HG02588 (cell line): Measurements from ENCODE around the gene SIGLEC14.

ENCODE experiments used
- ATAC-seq: cut with Tn5 transposase; IDR thresholded peaks from one replicate; pipeline ENCODE4 v1.9.1; 2021; ENCODE audit warnings: mild to moderate bottlenecking, moderate library complexity; ENCODE audit not compliant: unreplicated experiment

SIGLEC14 gene

DNA sequence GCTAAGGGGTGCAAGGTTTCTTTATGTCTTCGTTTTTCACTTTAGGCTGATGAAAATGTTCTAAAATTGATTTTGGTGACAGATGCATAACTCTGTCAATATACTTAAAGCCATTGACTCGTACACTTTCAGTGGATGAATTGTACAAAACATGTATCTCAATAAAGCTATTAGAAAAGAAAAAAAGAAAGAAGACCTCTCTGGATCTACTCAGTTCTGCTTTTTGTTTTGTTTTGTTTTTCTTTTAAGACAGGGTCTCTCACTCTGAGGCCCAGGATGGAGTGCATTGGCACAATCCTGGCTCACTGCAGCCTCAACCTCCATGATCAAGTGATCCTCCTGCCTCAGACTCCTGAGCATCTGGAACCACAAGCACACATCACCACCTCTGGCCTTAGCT, 19.9 kb downstream of the SIGLEC14 start:
- no peak for ATAC-seq

DNA sequence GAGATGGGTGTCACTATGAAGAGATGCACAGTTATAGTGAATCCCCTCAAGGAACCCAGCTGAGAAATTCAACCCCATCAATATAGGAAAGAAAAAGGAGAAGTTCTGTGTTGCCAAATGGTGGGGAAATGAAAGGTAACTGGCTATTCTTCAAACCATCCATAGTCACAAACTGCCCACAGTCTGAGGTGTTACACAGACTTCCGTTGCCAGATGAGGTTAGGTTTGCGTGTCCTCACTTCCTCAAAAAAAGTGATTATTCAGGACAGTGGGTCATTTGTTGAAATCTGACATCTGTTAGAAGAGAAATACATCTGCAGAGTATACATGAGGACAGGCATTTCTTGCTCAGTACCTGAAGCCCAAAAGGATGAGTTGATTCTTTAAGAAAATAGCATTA, 25.4 kb downstream of the SIGLEC14 start:
- no peak for ATAC-seq

DNA sequence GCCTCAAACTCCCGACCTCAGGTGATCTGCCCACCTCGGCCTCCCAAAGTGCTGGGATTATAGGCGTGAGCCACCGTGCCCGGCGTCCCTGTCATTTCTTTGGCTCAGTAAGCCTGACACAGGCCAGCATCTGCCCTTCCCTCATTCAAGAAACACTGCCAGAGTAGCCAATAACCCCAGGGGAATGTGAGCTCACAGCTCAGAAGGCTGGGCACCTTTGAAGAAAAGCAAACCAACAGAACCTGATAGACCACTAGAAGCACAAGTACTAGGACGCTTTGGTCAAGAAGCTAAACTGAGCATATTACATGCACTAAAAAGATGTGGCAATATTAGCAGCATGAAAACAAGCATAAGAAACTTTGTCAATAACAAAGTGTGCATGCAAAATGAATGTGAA, 30.6 kb downstream of the SIGLEC14 start:
- ATAC-seq: no peak

DNA sequence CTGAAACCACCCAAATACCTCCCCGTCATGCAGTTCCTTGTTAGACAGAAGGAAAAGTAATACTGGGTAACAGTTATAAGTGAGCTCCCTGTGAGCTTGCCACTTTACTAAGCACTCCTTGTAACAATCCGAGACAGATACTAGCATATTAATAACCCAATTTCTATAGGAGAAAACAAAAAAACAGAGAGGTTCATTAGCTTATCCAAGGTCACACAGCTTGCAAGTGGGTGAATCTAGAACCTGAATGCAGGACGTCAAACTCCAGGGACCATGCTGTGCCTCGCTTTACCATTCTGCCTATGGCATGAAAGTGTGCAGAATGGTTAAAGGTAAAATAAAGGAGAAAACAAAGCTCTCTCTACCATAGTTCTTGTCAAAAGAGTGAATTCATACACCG, 31.8 kb downstream of the SIGLEC14 start:
- no peak for ATAC-seq

DNA sequence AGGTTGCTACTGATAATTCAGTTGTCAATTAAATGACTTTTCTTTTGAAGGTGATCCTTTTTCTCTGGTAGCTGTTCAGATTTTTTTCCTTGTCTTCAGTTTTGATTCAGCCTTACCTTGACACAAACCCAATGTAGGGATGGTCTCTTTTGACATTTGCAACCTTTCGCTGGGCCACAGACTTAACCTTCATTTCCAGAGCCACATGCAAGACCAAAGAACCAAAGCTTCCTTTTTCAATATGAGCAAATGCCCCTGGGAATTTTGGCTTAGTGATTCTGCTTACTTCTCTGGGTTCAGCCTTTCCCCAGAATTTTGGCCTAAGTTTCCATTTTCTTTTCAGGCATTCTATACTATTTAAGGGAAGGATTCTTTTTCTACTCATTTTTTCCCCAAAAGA, 36.0 kb downstream of the SIGLEC14 start:
- no peak for ATAC-seq

DNA sequence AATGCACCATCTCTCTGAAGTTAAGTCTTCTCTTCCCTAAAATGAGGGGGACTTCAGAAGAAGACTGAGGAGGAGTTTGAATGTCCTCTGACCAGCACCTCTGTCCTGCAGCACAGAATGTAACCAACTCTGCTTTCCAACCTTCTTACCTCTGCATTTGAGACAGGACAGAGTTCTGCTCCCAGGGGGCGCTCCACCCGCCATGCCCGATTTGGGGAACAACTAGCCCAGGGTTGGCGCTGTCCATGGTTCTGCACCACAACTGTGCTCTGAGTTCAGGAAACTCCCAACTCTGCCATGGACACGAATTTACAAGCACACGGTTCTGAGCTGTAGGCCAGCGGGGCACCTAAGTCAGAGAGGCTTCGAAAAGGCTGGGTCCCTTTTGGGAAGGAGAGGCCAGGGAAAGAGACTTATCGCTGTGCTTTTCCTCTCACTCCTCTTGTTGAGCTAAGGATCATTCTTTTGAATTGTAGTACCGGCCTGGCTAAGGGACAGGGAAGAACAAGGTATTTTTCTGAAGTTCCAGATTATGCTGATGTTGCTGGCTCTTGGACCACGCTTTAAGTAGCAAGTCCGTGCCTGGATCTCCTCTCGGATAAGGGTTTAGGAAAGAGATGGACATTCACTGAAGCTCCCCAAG, 38.6 kb downstream of the SIGLEC14 start:
- no peak for ATAC-seq

DNA sequence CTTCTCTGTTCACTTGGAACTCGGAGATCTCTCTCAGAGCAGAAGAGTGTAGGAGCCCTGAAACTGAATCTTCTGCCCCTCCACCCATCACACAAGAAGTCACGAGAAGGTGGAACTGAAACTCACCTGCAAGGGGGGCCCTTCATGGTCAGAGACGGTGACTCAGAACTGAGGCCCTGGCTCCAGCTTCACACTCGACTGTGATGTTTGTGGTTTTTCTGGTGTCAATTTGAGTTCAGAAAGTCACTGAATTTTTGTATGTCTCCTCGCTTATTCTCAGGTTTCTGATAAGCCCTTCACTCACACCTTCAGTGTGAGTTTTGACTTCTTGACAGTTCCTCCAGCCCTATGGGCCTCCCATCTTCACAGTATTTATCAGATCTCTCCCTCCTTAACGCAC, 39.5 kb downstream of the SIGLEC14 start:
- peak; percentile 93 for ATAC-seq

DNA sequence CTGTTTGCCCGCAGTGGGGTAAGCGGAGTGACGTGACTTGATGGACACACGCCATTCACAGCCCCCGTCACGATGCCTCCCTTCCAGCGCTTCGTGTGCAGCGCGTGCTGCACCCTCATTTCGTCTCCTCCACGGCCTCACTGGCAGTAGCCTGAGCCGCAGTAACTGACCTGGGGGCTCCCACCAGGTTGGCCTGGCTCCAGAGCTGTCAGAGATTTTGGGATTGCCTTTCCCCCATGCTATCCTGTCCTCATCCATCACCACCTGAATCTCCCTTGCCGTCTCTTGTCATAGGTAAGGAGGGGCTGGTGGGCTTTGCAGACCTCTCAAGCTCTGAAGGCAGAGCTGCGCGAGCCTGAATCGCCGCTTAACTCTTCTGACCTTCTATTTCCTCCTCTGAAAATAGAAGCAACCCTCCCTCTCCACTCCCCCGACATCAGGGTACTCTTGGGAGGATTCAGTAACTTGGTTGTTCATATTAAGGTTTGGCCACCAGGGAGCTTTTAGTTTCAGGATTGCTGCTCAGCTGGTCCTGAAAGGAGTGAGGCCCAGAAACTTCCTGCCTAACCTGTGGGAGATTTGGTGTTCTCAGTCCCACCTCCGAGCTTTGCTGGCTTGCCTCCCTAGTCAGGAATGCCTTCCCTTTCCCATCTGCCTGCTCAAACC, 44.3 kb downstream of the SIGLEC14 start:
- ATAC-seq: no peak

DNA sequence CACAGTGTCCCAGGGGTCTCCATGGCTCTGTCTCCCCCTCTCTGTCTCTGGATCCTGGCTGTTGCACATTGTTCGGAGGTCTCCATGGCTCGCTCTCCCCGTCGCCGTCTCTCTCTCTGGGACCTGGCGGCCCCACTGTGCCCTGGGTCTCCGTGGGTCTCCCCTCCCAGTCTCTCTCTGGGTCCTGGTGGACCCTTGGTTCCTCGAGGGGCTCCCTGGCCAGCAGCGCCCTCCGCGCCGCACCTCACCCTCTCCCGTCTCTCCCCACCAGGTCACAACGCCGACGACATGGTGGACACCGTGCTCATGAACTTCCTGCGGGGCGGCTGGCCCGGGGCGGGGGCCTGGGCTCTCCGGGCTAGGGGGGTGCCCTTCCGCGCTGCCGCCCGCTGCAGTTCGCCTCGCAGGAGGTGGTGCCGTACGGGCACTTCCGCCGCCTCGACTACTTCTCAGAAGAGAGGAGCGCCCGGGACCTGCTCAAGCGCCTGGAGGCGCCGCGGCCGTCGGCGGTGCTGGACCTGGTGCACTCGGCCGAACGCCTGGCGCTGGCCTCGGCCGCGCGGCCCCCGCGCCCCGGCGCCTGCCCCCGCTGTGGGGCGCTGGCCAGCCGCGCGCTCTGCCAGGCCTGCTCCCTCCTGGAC, 45.6 kb downstream of the SIGLEC14 start:
- ATAC-seq: no peak

DNA sequence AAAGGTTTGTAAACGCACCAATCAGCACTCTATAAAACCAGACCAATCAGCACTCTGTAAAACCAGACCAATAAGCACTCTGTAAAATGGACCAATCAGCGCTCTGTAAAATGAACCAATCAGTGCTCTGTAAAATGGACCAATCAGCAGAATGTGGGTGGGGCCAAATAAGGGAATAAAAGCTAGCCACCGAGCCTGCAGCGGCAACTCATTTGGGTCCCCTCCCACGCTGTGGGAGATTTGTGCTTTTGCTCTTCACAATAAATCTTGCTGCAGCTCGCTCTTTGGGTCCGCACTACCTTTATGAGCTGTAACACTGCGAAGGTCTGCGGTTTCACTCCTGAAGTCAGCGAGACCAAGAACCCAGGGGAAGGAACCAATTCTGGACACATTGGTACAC, 47.5 kb downstream of the SIGLEC14 start:
- no peak for ATAC-seq

DNA sequence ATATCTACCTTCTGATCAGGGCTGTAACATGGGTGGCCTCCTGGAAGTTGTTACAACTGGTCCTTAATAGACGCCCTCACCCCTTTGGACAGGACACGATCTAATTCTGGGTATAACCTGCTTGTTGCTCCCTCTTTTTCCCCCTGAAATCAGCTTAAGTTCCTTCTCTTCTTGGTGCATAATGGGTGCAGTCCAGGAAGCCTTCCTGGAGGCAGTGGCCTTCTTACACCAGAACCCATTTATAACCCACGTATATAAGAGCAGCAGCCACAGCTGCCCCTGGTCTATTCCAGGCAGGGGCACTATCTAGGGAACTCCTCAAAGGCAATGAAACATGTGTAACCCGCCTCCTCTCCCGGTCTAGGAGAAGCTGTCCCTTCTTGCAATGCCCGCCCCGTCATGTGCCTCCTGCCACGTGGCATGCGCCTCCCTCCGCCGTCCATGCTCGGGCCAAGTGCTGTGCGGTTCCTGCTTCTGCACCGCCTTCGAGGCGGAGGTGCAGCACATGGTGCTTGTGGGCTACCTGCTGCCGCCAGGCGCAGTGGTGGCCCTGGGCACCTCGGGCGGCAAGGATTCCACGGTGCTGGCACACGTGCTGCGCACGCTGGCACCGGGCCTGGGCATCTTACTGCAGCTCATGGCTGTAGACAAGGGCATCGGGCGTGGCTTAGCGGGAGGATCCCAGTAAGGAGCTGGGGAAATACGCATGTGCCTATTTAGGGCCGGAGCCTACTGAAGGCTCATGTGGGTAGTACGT, 48.3 kb downstream of the SIGLEC14 start:
- ATAC-seq: no peak

DNA sequence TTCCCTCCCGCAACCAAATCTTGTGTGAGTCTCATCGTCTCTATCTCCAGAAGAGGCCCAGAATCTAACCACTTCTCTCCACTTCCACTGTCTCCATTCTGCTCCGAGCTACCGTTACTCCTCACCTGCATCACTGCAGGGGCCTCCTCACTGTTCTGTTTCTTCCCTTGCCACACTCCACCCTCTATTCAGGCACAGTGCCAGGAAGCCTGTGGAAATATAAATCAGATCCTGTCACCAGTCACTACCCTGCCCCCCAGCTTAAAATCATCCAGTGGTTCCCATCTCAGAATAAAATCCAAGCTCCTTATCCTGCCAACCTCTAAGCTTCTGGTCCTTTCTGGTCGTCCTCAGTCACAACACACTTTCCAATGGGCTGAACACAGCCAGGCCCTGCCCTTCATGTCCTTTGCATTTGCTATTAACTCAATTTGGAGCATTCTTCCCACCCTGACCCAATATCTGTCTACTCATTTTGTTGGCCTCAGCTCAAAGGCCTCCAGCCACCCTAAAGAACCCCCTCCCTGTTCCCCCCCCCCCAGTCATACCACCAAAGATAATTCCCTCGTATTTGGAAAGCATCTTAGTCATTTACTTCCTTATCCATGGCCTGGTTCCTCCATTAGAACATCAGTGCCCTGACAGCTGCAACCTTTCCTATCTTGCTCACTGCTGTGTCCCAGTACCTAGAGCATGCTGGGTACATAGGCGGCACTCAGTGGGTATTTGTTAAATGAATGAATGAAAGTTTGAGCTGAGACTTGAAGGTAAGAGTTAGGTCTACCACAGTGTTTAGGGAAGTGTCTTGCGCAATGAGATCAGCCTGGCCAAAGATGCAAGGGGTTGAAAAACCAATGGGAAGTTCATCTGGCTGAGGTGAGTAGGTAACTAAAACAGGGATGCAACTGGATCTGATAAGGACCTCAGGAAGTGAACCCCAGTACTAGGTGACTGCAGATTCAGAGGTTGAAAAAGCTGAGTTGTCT, 51.1 kb downstream of the SIGLEC14 start:
- no peak for ATAC-seq

DNA sequence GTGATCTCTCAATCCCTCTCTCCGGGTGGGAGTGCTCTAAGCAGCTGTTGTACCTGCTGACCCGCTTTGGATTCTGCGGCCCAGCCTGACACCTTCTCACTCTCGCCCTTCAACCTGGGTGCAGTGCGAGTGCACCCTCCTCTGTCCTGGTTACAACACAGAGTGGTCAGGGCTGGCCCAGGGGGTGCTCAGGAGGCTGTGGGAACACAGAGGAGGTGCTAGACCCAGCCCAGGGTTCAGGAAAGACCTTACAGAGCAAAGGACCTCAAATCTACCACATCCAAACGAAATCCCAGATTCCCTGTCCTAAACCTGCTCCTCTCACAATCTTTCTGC, 51.9 kb downstream of the SIGLEC14 start:
- ATAC-seq: no peak

DNA sequence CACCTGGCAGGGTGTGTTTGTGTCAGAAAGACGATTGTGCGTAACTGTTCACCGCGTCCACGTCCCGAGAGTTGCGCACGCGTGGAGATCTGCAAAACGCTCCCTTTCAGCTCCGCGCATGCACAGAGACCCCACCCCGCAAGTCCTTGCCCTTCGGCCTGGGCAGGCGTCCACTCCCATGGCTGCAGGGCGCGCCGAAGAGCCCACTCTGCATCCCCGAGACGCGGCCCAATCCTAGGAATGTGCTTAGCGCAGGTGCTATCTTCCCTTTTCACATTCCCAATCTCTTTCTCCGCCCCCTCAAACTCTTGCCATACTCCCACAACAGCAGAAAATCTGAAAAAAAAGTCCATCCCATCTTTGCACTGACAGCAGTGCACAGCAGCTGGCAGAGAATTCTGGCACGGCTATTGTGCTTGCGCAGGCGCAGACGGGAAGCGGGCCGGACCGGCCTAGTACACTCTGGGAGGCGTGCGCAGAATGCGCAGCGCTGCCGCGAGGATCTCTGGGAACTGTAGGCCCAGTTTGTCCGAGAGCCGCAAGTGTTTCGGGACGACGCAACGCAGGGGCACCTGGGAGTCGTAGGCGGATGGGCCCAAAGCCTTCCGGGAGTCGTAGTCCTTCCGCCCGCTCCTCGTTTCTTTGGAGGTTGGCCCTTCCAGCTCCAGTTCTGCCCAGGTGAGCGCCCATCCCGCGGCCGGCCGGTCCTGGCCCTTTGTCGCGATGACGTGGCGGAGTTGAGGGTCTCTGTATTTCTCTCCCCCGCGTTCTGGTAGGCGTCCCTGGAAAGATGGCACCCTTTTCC, 52.5 kb downstream of the SIGLEC14 start:
- ATAC-seq: peak; percentile 96

DNA sequence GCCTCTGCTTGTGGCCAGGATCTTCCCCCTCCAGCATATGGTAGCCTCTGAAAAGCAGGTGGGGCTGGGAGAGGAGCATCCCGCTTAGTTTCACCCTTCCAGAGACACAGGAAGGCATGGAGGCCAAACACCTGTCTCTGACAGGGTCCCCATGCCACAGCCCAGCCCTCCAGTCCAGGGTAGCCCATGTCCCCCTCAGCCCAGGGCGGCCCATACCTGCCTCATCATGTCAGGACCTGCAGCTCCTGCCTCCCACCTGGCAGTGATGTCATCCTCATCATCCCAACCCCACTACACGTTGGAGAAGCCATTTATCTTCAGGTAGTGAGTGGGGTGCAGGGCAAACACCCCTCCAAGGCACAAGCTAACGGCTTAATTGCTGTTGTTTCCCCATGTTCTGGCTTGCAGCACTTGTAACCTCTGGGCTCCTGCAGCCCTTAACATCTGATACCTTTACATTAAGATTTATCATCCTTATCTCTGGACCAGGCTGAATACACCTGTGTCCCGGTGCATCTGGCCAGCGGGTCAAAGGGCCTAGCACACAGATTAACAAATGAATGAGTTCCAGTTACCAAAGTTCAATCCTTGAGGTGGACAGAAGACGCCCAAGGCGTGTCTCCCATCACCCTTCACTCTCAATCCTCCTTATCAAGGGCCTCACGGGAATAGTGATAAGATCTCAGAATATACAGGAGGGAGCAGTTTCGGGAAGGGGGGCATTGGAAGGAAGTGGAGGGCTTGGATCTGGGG, 53.3 kb downstream of the SIGLEC14 start:
- no peak for ATAC-seq
